ENCODE measurements around the gene ENPP6. TPM values are rescaled to one million over a fixed set of nuclear protein-coding genes. Genes with fewer than 3 reads are reported as not detected.

Gene ENPP6
- total and polyA plus RNA-seq, 12 donors = 0.03 to 0.68 (median 0.07) TPM; not detected in 3

DNA sequence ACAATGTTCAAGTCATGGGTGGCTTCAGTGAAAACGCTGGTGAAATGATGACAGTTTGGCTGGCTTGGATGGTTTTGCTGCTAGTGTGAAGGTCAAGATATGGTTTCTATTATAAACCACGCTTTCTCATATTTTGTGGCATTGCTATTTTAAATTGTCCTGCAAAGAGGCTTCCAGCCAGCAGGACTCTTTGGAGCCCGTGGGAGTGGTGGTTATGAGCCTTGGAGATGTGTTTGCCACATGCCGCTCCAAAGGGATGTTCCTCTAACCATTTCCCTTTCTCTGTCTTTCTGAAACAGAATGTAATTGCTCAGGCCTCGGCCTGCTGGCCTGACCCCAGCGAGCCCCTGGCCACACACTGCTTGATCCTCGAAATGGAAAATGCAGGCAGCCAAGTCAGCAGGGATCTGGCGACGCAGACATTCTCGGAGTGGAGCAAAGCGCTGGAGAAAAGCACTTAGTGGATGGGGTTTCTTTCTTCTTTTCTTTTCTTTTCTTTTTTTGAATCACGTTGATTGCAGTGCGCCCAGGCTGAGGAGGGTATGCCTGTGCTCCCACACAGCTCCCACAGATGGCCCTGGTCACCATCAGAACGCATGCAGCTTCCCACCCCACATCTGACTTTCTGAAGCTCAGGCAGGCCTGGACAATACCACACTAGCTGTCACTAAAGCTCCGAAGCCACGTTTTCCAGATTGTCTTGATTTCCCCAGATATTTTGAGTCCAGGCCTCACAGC, 114.0 kb downstream of the ENPP6 start:
- no peaks in the 10 kb centered on the region for H3K9me3 ChIP-seq
- DNase-seq (peak; percentile 18 to 24), ATAC-seq (peak in 6 of 8 donors; percentile 35 to 59 (median 53))
- no peaks in the 10 kb centered on the region for H3K36me3 ChIP-seq
- no peaks in the 10 kb centered on the region for H3K27me3 ChIP-seq
- H3K4me1 ChIP-seq = peaks cover 0 to 33% (median 9%) of the 10 kb centered on the region in 9 donors
- H3K4me3 ChIP-seq = no peak overlapping the region
- intact Hi-C loops (cut with DNase I) = loop anchor here in 7 of 10 donors (5.0 to 10.0 kb wide), 5 partner anchors 61 to 266 kb away; no protein-coding TSS in a partner anchor
- no peak for TF ChIP-seq CTCF (IDR thresholded peaks at IDR 0.05)
- 32% methylated on average over 16 of the region's 16 CpGs for WGBS, 2 donors
- H3K27ac ChIP-seq = peak overlapping the region in 4 of 10 donors; percentile 5 to 57 (median 26)

DNA sequence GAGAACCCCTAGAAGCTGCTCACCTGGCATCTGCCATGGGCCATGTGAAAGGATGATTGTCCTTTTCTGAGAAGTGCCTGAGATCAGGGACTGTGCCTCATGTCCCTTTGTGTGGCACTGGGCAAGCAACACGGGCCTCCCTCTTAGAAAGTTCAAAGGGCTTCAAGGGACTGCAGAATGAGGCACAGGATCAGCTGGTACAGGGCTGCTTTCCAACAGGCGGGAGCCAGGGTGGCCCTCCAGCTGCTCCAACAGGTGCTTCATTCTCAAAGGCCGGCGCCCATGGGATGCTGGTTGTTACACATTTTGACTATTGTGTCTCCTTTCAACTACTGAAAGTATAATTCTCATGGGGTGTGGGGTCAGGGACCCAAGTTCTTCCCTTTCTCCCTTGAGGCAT, 114.7 kb downstream of the ENPP6 start:
- Histone ChIP-seq H3K27me3 (no peaks in the 10 kb centered on the region), H3K9me3 (no peaks in the 10 kb centered on the region), H3K4me1 (peaks cover 0 to 33% (median 9%) of the 10 kb centered on the region in 9 donors), H3K27ac (no peak overlapping the region), H3K36me3 (no peaks in the 10 kb centered on the region), H3K4me3 (no peak overlapping the region)
- ATAC-seq (no peak), DNase-seq (no peak)
- WGBS, 2 donors = 92 to 95% methylated on average over 4 of the region's 4 CpGs
- intact Hi-C loops (cut with DNase I) = loop anchor here in 7 of 10 donors (5.0 to 10.0 kb wide), 5 partner anchors 62 to 266 kb away; no protein-coding TSS in a partner anchor
- no peak for TF ChIP-seq CTCF (IDR thresholded peaks at IDR 0.05)

- peaks cover 0 to 35% (median 12%) of the 10 kb centered on the region in 9 donors for H3K4me1 ChIP-seq
- H3K27ac ChIP-seq = no peak overlapping the region
- DNase-seq (no peak), ATAC-seq (no peak)
- H3K27me3 ChIP-seq = no peaks in the 10 kb centered on the region
- WGBS, 2 donors = 91 to 97% methylated on average over 10 of the region's 10 CpGs
- no peaks in the 10 kb centered on the region for H3K36me3 ChIP-seq
- H3K4me3 ChIP-seq = no peak overlapping the region
- no peaks in the 10 kb centered on the region for H3K9me3 ChIP-seq
- intact Hi-C loops (cut with DNase I) = loop anchor here in 7 of 10 donors (5.0 to 10.0 kb wide), 5 partner anchors 62 to 265 kb away; no protein-coding TSS in a partner anchor
- TF ChIP-seq CTCF (IDR thresholded peaks at IDR 0.05) = no peak
Measured at GRCh38 chr4:184102488-184102887, 115.2 kb downstream of the ENPP6 start.

DNA sequence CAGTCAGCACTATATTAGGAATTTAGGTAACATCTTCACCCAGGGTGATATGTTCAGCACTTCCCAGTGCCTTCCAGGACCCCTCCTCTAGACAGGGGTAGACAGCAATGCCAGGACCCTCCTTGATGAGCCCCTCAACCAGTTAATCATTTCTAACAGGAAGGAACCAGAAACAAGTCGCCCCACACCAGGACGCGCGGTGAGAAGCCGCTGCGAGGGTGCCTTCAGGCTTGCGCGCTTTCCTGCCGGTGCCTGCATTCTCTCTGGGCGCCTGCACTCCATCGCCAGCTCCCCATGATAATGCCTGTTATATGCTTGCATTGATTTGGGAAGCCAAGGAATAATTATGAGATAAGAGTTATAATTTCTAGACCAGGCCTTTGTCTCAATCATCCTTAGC, 116.0 kb downstream of the ENPP6 start:
- no peak overlapping the region for H3K27ac ChIP-seq
- H3K4me3 ChIP-seq = no peak overlapping the region
- ATAC-seq (no peak), DNase-seq (no peak)
- peaks cover 0 to 43% (median 17%) of the 10 kb centered on the region in 9 donors for H3K4me1 ChIP-seq
- TF ChIP-seq CTCF (IDR thresholded peaks at IDR 0.05) = no peak
- intact Hi-C loops (cut with DNase I) = loop anchor here in 7 of 10 donors (2.0 to 10.0 kb wide), 6 partner anchors 63 to 264 kb away; no protein-coding TSS in a partner anchor
- 94 to 96% methylated on average over 11 of the region's 11 CpGs for WGBS, 2 donors
- H3K27me3 ChIP-seq = no peaks in the 10 kb centered on the region
- H3K36me3 ChIP-seq = no peaks in the 10 kb centered on the region
- no peaks in the 10 kb centered on the region for H3K9me3 ChIP-seq

All from heart right ventricle (tissue), 16 donors.